ENCODE data around the gene KIF19.

The KIF19 gene

GRCh38 chr17:74295625-74296547, 30.1 kb upstream of the KIF19 start:
- no peak overlapping the region for H3K4me3 ChIP-seq (ENCODE audit: low read depth, low read length)
- TF ChIP-seq, protein P1, sequence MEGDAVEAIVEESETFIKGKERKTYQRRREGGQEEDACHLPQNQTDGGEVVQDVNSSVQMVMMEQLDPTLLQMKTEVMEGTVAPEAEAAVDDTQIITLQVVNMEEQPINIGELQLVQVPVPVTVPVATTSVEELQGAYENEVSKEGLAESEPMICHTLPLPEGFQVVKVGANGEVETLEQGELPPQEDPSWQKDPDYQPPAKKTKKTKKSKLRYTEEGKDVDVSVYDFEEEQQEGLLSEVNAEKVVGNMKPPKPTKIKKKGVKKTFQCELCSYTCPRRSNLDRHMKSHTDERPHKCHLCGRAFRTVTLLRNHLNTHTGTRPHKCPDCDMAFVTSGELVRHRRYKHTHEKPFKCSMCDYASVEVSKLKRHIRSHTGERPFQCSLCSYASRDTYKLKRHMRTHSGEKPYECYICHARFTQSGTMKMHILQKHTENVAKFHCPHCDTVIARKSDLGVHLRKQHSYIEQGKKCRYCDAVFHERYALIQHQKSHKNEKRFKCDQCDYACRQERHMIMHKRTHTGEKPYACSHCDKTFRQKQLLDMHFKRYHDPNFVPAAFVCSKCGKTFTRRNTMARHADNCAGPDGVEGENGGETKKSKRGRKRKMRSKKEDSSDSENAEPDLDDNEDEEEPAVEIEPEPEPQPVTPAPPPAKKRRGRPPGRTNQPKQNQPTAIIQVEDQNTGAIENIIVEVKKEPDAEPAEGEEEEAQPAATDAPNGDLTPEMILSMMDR (IDR thresholded peaks at IDR 0.05; ENCODE audit: insufficient read depth, low read depth, low read length, missing control alignments): no peak
- no peak for DNase-seq (ENCODE audit: low read depth)

DNA sequence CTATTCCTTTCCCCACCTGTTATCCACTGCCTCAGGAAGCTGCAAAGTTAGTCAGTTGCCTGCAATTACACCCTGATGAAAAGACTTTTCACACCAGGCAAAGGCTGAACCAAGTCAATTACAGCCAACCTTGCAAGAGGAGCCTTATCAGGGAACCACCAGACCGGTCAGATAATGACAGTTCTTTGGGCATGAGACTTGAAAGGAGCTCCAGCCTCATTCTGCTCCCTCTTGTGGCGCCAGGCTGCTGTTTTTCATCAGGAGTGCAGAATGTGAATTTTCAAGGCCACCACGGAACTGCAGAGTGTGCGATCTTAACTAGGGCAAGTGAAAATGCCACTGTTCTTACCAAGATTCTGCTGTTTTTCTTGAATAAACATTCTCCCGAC, 29.5 kb upstream of the KIF19 start:
- peak; percentile 74 for DNase-seq (ENCODE audit: low read depth)
- no peak overlapping the region for H3K4me3 ChIP-seq (ENCODE audit: low read depth, low read length)
- TF ChIP-seq, protein P1 (IDR thresholded peaks at IDR 0.05; ENCODE audit: insufficient read depth, low read depth, low read length, missing control alignments): peak; percentile 47

DNA sequence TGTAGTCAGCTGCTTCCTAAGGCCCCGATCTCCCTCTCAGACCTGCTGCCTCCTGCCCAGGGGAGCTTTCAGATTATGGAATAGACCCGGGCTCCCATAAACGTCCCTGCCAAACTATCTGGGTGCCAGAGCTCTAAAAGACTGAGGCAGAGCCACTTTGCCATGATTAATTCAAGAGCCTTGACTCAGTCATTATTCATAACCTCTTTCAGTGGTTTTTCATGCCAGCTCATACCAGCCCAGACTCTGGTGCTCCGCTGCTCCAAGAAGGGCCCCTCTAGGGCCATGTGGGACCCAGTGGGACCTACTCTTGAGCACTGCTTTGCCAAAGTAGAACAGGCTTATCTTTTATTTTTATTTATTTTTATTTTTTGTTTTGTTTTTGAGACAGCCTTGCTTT, 28.1 kb upstream of the KIF19 start:
- no peak overlapping the region for H3K4me3 ChIP-seq (ENCODE audit: low read depth, low read length)
- TF ChIP-seq, protein P1 (IDR thresholded peaks at IDR 0.05; ENCODE audit: insufficient read depth, low read depth, low read length, missing control alignments): no peak

DNA sequence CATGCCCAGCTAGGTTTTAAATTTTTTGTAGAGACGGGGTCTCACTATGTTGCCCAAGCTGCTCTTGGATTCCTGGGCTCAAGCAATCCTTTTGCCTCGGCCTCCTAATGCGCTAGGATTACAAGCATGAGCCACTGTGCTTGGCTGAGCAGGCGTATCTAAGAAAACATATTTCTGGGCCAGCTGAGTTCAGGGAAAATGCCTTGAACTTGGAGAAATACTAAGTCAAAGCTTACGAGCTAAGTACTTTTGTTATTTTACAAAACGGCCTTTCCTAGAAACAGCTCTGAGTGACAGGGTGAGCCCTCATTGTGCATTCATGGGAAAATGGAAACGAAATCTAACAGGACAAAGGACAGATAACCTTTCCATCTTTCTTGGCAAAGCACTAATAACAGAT, 27.2 kb upstream of the KIF19 start:
- TF ChIP-seq, protein P1 (IDR thresholded peaks at IDR 0.05; ENCODE audit: insufficient read depth, low read depth, low read length, missing control alignments): no peak
- no peak for DNase-seq (ENCODE audit: low read depth)
- H3K4me3 ChIP-seq (ENCODE audit: low read depth, low read length): no peak overlapping the region

More for the DNA sequence above, 28.1 kb upstream of the KIF19 start:
- DNase-seq (ENCODE audit: low read depth): no peak

GRCh38 chr17:74299226-74300009, 26.6 kb upstream of the KIF19 start:
- TF ChIP-seq, protein P1 (IDR thresholded peaks at IDR 0.05; ENCODE audit: insufficient read depth, low read depth, low read length, missing control alignments): no peak
- DNase-seq (ENCODE audit: low read depth): no peak
- H3K4me3 ChIP-seq (ENCODE audit: low read depth, low read length): no peak overlapping the region

DNA sequence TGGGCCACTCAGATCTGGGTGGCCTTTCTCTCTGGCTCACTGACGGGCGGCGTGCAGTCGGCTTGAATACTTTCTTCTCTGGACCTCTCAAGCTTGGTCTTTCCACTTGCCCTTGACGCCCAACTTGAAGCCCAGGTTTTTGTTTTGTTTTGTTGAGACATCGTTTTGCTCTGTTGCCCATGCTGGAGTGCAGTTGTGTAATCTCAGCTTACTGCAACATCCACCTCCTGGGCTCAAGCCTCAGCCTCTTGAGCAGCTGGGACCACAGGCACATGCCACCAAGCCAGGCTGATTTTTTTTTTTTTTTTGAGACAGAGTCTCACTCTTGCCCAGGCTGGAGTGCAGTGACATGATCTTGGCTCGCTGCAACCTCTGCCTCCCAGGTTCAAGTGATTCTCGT, 22.7 kb upstream of the KIF19 start:
- H3K4me3 ChIP-seq (ENCODE audit: low read depth, low read length): no peak overlapping the region
- TF ChIP-seq, protein P1 (IDR thresholded peaks at IDR 0.05; ENCODE audit: insufficient read depth, low read depth, low read length, missing control alignments): no peak
- no peak for DNase-seq (ENCODE audit: low read depth)
